Measurements from ENCODE around the gene CDC16.
"Not testable (repeated sequence)": the region's sequence is repeated elsewhere in the genome, so short reads cannot be mapped to it uniquely, and the experiment has no call there.

Gene CDC16

GRCh38 chr13:114234645-114235421, at the start of gene CDC16:
CDC16 (plus strand) TSS chr13:114234897; CDS start chr13:114235085, 188 bp downstream.
- peak; percentile 96 for DNase-seq (ENCODE audit: low read depth)

GRCh38 chr13:114185182-114185971, 49.3 kb upstream of the CDC16 start:
- no peak for DNase-seq (ENCODE audit: low read depth)

GRCh38 chr13:114194853-114195252, 39.8 kb upstream of the CDC16 start:
- no peak for DNase-seq (ENCODE audit: low read depth)

- DNase-seq (ENCODE audit: low read depth) = no peak
Observed at GRCh38 chr13:114196629-114197028, 38.1 kb upstream of the CDC16 start.

GRCh38 chr13:114198556-114198955, 36.1 kb upstream of the CDC16 start:
- no peak for DNase-seq (ENCODE audit: low read depth)

- not testable (repeated sequence) for DNase-seq (ENCODE audit: low read depth)
Observed at GRCh38 chr13:114199526-114199925, 35.2 kb upstream of the CDC16 start.

GRCh38 chr13:114199954-114200353, 34.7 kb upstream of the CDC16 start:
- DNase-seq (ENCODE audit: low read depth) = no peak

GRCh38 chr13:114200399-114200911, 34.2 kb upstream of the CDC16 start:
- peak; percentile 5 for DNase-seq (ENCODE audit: low read depth)

- no peak for DNase-seq (ENCODE audit: low read depth)
Observed at GRCh38 chr13:114202581-114202980, 32.1 kb upstream of the CDC16 start.

- DNase-seq (ENCODE audit: low read depth) = no peak
Observed at GRCh38 chr13:114203536-114203935, 31.2 kb upstream of the CDC16 start.

- DNase-seq (ENCODE audit: low read depth) = no peak
Observed at GRCh38 chr13:114204894-114205293, 29.8 kb upstream of the CDC16 start.

- no peak for DNase-seq (ENCODE audit: low read depth)
Observed at GRCh38 chr13:114208134-114208533, 26.6 kb upstream of the CDC16 start.

GRCh38 chr13:114211446-114212157, 23.1 kb upstream of the CDC16 start:
- DNase-seq (ENCODE audit: low read depth) = no peak

- peak; percentile 81 for DNase-seq (ENCODE audit: low read depth)
Observed at GRCh38 chr13:114212158-114212495, 22.6 kb upstream of the CDC16 start.

GRCh38 chr13:114213980-114214379, 20.7 kb upstream of the CDC16 start:
- no peak for DNase-seq (ENCODE audit: low read depth)

GRCh38 chr13:114219392-114219791, 15.3 kb upstream of the CDC16 start:
- no peak for DNase-seq (ENCODE audit: low read depth)

- no peak for DNase-seq (ENCODE audit: low read depth)
Observed at GRCh38 chr13:114222461-114222968, 12.2 kb upstream of the CDC16 start.

GRCh38 chr13:114224201-114224600, 10.5 kb upstream of the CDC16 start:
- DNase-seq (ENCODE audit: low read depth) = no peak

- DNase-seq (ENCODE audit: low read depth) = no peak
Observed at GRCh38 chr13:114225610-114226009, 9.1 kb upstream of the CDC16 start.

- peak; percentile 3 for DNase-seq (ENCODE audit: low read depth)
Observed at GRCh38 chr13:114226088-114226487, 8.6 kb upstream of the CDC16 start.

GRCh38 chr13:114226699-114227323, 7.9 kb upstream of the CDC16 start:
- DNase-seq (ENCODE audit: low read depth) = peak; percentile 89

- DNase-seq (ENCODE audit: low read depth) = no peak
Observed at GRCh38 chr13:114227528-114227927, 7.2 kb upstream of the CDC16 start.

Measured in ELR (cell line).